Testis (tissue), 3 donors: ENCODE results near the gene TRIM22. TPM values are rescaled to one million over a fixed set of nuclear protein-coding genes. Genes with fewer than 3 reads are reported as not detected.

Experiments used
- DNase-seq: peaks from one replicate; pipeline ENCODE4 v3.0.0-alpha.2; 2019
- H3K27ac ChIP-seq, 2 donors: fragments of 200-600 bp; sonication (generic); one replicate each; pipeline ENCODE4 v1.5.1; 2019
- H3K27me3 ChIP-seq: fragments of 200-600 bp; sonication (generic); one replicate; pipeline ENCODE4 v1.5.1; 2019
- H3K36me3 ChIP-seq: fragments of 200-600 bp; sonication (generic); one replicate; pipeline ENCODE4 v1.5.1; 2017; ENCODE audit warnings: low read depth; ENCODE audit errors: missing control alignments
- H3K4me1 ChIP-seq: fragments of 200-600 bp; sonication (generic); one replicate; pipeline ENCODE4 v1.5.1; 2019
- H3K4me3 ChIP-seq, 2 donors: fragments of 200-600 bp; sonication (generic); one replicate each; pipeline ENCODE4 v1.5.1; 2017 to 2019
- H3K9me3 ChIP-seq: fragments of 200-600 bp; sonication (generic); one replicate; pipeline ENCODE4 v1.5.1; 2017
- CTCF ChIP-seq, 3 experiments: fragments of 450-650 bp in 2 of 3; fragments of 200-600 bp in 1 of 3; sonication (generic) in 1 of 3; IDR thresholded peaks; one replicate each; pipeline ENCODE4 v1.5.1; 2016 to 2019; ENCODE audit warnings: antibody characterized with exemption in 3 of 3, mild to moderate bottlenecking in 2 of 3, moderate library complexity in 1 of 3
- POLR2A ChIP-seq: fragments of 450-650 bp; IDR thresholded peaks from one replicate; pipeline ENCODE4 v1.6.1; 2017; ENCODE audit warnings: antibody characterized with exemption, mild to moderate bottlenecking, moderate library complexity
- WGBS, 2 donors: methylation state at CpG; one replicate each; pipeline ENCODE4 v1.1.5; 2018; 5-methylcytosine and 5-hydroxymethylcytosine counted together
- intact Hi-C: fragments of 100-400 bp; cut with DNase I; formaldehyde crosslinking; loops from one replicate; pipeline ENCODE4 v1.15.1; 2023; ENCODE audit warnings: low total_unique reads
- polyA plus RNA-seq: library from polyadenylated mRNA; stranded (reverse); fragments of 350-450 nt; fragmentation: Illumina TruSeq; extraction: RNeasy Lipid Tissue Mini Kit (QIAGEN cat#74804); gene quantifications from one replicate; pipeline ENCODE4 v1.2.3, GENCODE V29; 2014; ENCODE audit warnings: low read depth, low replicate concordance; ENCODE audit not compliant: insufficient read depth
- total RNA-seq, 2 donors: library from RNA; depleted of rRNA; stranded (reverse); fragments of >200 nt; gene quantifications; one replicate each; pipeline ENCODE4 v1.2.3, GENCODE V29; 2016

TRIM22 gene
- total and polyA plus RNA-seq, 3 donors from 2014 or later: 25.0 to 30.3 (median 25.0) TPM

GRCh38 chr11:5665746-5666401 lies 23.7 kb upstream of the TRIM22 start:
- intact Hi-C loops: no loop called here
- DNase-seq: no peak
- WGBS, 2 donors: 31 to 33% methylated on average over 5 of the region's 5 CpGs
- Histone ChIP-seq H3K9me3 (no peaks in the 10 kb centered on the region), H3K27ac (no peak overlapping the region), H3K4me1 (peaks cover 7% of the 10 kb centered on the region), H3K4me3 (no peak overlapping the region), H3K27me3 (no peaks in the 10 kb centered on the region), H3K36me3 (no peaks in the 10 kb centered on the region)
- no peak for TF ChIP-seq POLR2A
- no peak for TF ChIP-seq CTCF (IDR thresholded peaks at IDR 0.05)

GRCh38 chr11:5666402-5666793 lies 23.2 kb upstream of the TRIM22 start:
- Histone ChIP-seq H3K36me3 (no peaks in the 10 kb centered on the region), H3K4me1 (peaks cover 7% of the 10 kb centered on the region), H3K27me3 (no peaks in the 10 kb centered on the region), H3K27ac (no peak overlapping the region), H3K9me3 (no peaks in the 10 kb centered on the region), H3K4me3 (no peak overlapping the region)
- WGBS, 2 donors: 71 to 79% methylated on average over 6 of the region's 6 CpGs
- no peak for DNase-seq
- intact Hi-C loops: no loop called here
- no peak for TF ChIP-seq POLR2A
- TF ChIP-seq CTCF (IDR thresholded peaks at IDR 0.05): no peak

- intact Hi-C loops: no loop called here
- no peak for TF ChIP-seq POLR2A
- TF ChIP-seq CTCF (IDR thresholded peaks at IDR 0.05): no peak
These were observed 17.8 kb upstream of the TRIM22 start for GRCh38 chr11:5671831-5672230.

GRCh38 chr11:5674391-5674790 lies 15.2 kb upstream of the TRIM22 start:
- intact Hi-C loops: no loop called here

More at GRCh38 chr11:5671831-5672230, 17.8 kb upstream of the TRIM22 start:
- Histone ChIP-seq H3K4me1 (no peaks in the 10 kb centered on the region), H3K27me3 (no peaks in the 10 kb centered on the region), H3K9me3 (no peaks in the 10 kb centered on the region), H3K36me3 (no peaks in the 10 kb centered on the region), H3K27ac (no peak overlapping the region), H3K4me3 (no peak overlapping the region)
- no peak for DNase-seq

More at GRCh38 chr11:5674391-5674790, 15.2 kb upstream of the TRIM22 start:
- Histone ChIP-seq H3K4me1 (no peaks in the 10 kb centered on the region), H3K36me3 (no peaks in the 10 kb centered on the region), H3K27ac (no peak overlapping the region), H3K4me3 (no peak overlapping the region), H3K27me3 (no peaks in the 10 kb centered on the region), H3K9me3 (no peaks in the 10 kb centered on the region)
- no peak for DNase-seq
- no peak for TF ChIP-seq CTCF (IDR thresholded peaks at IDR 0.05)
- TF ChIP-seq POLR2A: no peak
- WGBS, 2 donors: 90 to 100% methylated on average over 4 of the region's 4 CpGs
